K562 (cell line): Measurements from ENCODE around the gene ZBTB16. TPM values are rescaled to one million over a fixed set of nuclear protein-coding genes. Genes with fewer than 3 reads are reported as not detected.

Source experiments
- ATAC-seq: fragments of 200-7000 bp; cut with Tn5 transposase; 3 replicates; pipeline ENCODE4 v1.9.1; 2020; ENCODE audit warnings: moderate library complexity
- BruUV-seq: library from RNA; stranded (reverse); fragments of 400-500 nt; replicated peaks from 2 replicates; lab custom pipeline; 2021; lab: Mats Ljungman, UMichigan
- CTCF ChIA-PET: fragments of 300-600 bp; formaldehyde crosslinking; extraction: SDS; loops from one replicate; lab custom pipeline; 2021; ENCODE audit warnings: low intra/inter-chr PET ratio; lab: Yijun Ruan, JAX
- POLR2A ChIA-PET: fragments of 300-600, 350-650 bp; sonication (Branson Sonifier 250); formaldehyde crosslinking; extraction: SDS; loops from one replicate; lab custom pipeline; 2021; ENCODE audit warnings: antibody characterized with exemption, inconsistent platforms; lab: Yijun Ruan, JAX
- DNase-seq, 4 experiments: peaks; one replicate each; pipeline versions ENCODE4 v3.0.0 to v3.0.0-alpha.2; 2011 to 2018; ENCODE audit warnings: low spot score in 3 of 4, mixed read lengths in 3 of 4; ENCODE audit errors: extremely low read depth in 1 of 4
- FAIRE-seq: peaks from 2 replicates; lab custom pipeline; 2011; peaks lifted over from hg19 to GRCh38; lab: Jason Lieb, UNC
- H2AFZ ChIP-seq: 2 replicates; pipeline ENCODE4 v1.6.0; 2011; ENCODE audit warnings: low read depth, low read length, control low read depth, inconsistent platforms
- H3K27ac ChIP-seq: fragments of 200-600 bp; 3 replicates; pipeline ENCODE4 v1.8.0; 2011; ENCODE audit warnings: low read depth, mild to moderate bottlenecking, control low read depth, inconsistent platforms, low read length, moderate library complexity, mixed read lengths; ENCODE audit errors: extremely low read depth
- H3K27me3 ChIP-seq, 2 experiments: fragments of 300-600 bp in 1 of 2; 2 replicates in 1 of 2; 3 replicates in 1 of 2; pipeline versions ENCODE4 v1.6.0 to v1.8.0; 2011; ENCODE audit warnings: inconsistent platforms in 2 of 2, low read length in 2 of 2, mild to moderate bottlenecking in 1 of 2, mixed read lengths in 1 of 2, moderate library complexity in 1 of 2; ENCODE audit not compliant: control insufficient read depth in 2 of 2, insufficient read depth in 2 of 2
- H3K36me3 ChIP-seq: fragments of 300-600 bp; 3 replicates; pipeline ENCODE4 v1.8.0; 2011; ENCODE audit warnings: mild to moderate bottlenecking, low read length, inconsistent platforms; ENCODE audit not compliant: control insufficient read depth, insufficient read depth
- H3K4me1 ChIP-seq, 2 experiments: fragments of 200-600 bp in 1 of 2; replicated peaks in 1 of 2; 2 replicates in 1 of 2; 3 replicates in 1 of 2; pipeline versions ENCODE4 v1.5.1 to v1.8.0; 2011; ENCODE audit warnings: inconsistent platforms in 2 of 2, low read length in 2 of 2, mild to moderate bottlenecking in 1 of 2, mixed read lengths in 1 of 2, moderate library complexity in 1 of 2; ENCODE audit not compliant: control insufficient read depth in 2 of 2, insufficient read depth in 2 of 2
- H3K4me2 ChIP-seq: 2 replicates; pipeline ENCODE4 v1.6.1; 2011; ENCODE audit warnings: low read length, control low read depth, inconsistent platforms, mixed read lengths; ENCODE audit not compliant: insufficient read depth
- H3K4me3 ChIP-seq: fragments of 200-600 bp; sonication (generic), shearing (Covaris generic); 2 replicates; pipeline ENCODE4 v1.5.1; 2016; ENCODE audit warnings: control low read depth, inconsistent platforms
- H3K79me2 ChIP-seq: fragments of 200-600 bp; 3 replicates; pipeline ENCODE4 v1.8.0; 2011; ENCODE audit warnings: low read length, inconsistent platforms; ENCODE audit not compliant: control insufficient read depth, insufficient read depth
- H3K9ac ChIP-seq, 2 experiments: 2 replicates each; pipeline versions ENCODE4 v1.6.0 to v1.6.1; 2011; ENCODE audit warnings: low read depth in 2 of 2, low read length in 2 of 2, control low read depth in 1 of 2, inconsistent platforms in 1 of 2, mild to moderate bottlenecking in 1 of 2, mixed read lengths in 1 of 2; ENCODE audit not compliant: insufficient read depth in 1 of 2
- H3K9me1 ChIP-seq: one replicate; pipeline ENCODE4 v1.6.0; 2011; ENCODE audit warnings: inconsistent platforms, mild to moderate bottlenecking, low read length, moderate library complexity; ENCODE audit not compliant: control insufficient read depth, insufficient read depth
- H3K9me3 ChIP-seq: replicated peaks from 2 replicates; pipeline ENCODE4 v1.5.1; 2011; ENCODE audit warnings: low read depth, low read length, inconsistent platforms; ENCODE audit not compliant: control insufficient read depth, insufficient read depth
- H4K20me1 ChIP-seq: replicated peaks from 2 replicates; pipeline ENCODE4 v1.6.1; 2011; ENCODE audit warnings: low read length, inconsistent platforms, mixed read lengths; ENCODE audit not compliant: control insufficient read depth, insufficient read depth
- E2F3 ChIP-seq: fragments of 250-450 bp; sonication (Bioruptor Pico); IDR thresholded peaks from 2 replicates; pipeline ENCODE4 v1.4.0; 2020; ENCODE audit warnings: mild to moderate bottlenecking
- LEF1 ChIP-seq: fragments of 450-650 bp; IDR thresholded peaks from 2 replicates; pipeline ENCODE4 v1.6.1; 2016; ENCODE audit warnings: mild to moderate bottlenecking
- RFX5 ChIP-seq: IDR thresholded peaks from 2 replicates; pipeline ENCODE4 v1.6.1; 2011; ENCODE audit warnings: low read depth, mild to moderate bottlenecking, improper control_type of control experiment, low read length
- SREBF2 ChIP-seq: sonication (generic); formaldehyde crosslinking; IDR thresholded peaks from 2 replicates; pipeline ENCODE4 v1.4.0; 2020; ENCODE audit warnings: mild to moderate bottlenecking, missing genetic modification reagents
- ZNF696 ChIP-seq: fragments of 250-450 bp; sonication (Bioruptor Pico); conservative IDR thresholded peaks from 2 replicates; pipeline ENCODE4 v1.4.0; 2020; ENCODE audit warnings: mild to moderate bottlenecking, moderate library complexity
- WGBS: fragments of 100-300 bp; shearing (Covaris generic); methylation state at CpG from one replicate; pipeline ENCODE4 v1.1.6; 2016; ENCODE audit warnings: low coverage, mixed read lengths; ENCODE audit not compliant: insufficient coverage; ENCODE audit errors: missing lambda C conversion rate; 5-methylcytosine and 5-hydroxymethylcytosine counted together
- in situ Hi-C: fragments of 300-500 bp; cut with MboI; formaldehyde crosslinking; loops from 4 replicates; pipeline ENCODE4 v1.15.0; 2018; ENCODE audit warnings: inconsistent platforms, mixed read lengths
- intact Hi-C: fragments of 100-400 bp; cut with micrococcal nuclease; formaldehyde crosslinking; loops from 2 replicates; pipeline ENCODE4 v1.14.2; 2022
- polyA plus RNA-seq, 8 experiments: library from polyadenylated mRNA; depleted of rRNA in 4 of 8; stranded (reverse) in 5 of 8; unstranded in 3 of 8; fragments of >200 nt; fragmentation: Nextera tagmentation in 2 of 8; fragmentation: Illumina TruSeq in 1 of 8; extraction: Ambion mirVana in 2 of 8; extraction: Trizol in 1 of 8; gene quantifications; 2 replicates each; pipeline versions ENCODE4 v1.2.1 to v1.2.3, GENCODE V29; 2011 to 2014; ENCODE audit warnings: inconsistent platforms in 1 of 8, missing spikeins in 1 of 8
- total RNA-seq, 7 experiments: library from RNA; depleted of rRNA in 6 of 7; stranded (reverse); fragments of >200 nt in 6 of 7; fragmentation: Illumina TruSeq in 2 of 7; extraction: Trizol in 2 of 7; gene quantifications; 2 replicates each; pipeline versions ENCODE4 v1.2.1 to v1.2.3, GENCODE V29; 2011 to 2021; ENCODE audit warnings: low replicate concordance in 1 of 7
- TF ChIP-seq, protein P1 (sequence below): sonication (generic); formaldehyde crosslinking; IDR thresholded peaks from 2 replicates; pipeline ENCODE4 v1.8.0; 2022; ENCODE audit warnings: missing genetic modification reagents, mild to moderate bottlenecking, borderline replicate concordance

ZBTB16 gene
- total and polyA plus RNA-seq, 9 of the 15 experiments (the other 6 are each of a cell fraction or from before 2014, with no cell fraction given) = 0.06 to 0.40 (median 0.24) TPM; not detected in 4

DNA sequence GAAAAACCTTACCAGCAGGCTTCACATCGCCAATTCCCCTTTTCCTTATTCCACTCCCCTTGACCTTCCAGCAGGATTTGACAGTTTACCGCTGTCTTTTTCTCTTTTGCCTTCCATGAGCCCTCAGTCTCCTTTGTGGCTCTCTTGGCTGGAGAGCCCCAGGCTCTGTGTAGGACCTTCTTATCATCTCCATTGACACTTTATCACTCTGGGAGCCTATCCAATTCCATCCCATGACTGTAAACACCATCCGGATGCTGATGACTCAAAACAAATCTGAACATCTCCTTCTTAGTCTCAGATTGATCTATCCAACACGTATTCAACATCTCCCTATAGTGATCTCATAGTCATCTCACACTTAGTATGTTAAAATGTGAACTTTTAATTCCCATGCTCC, 48.6 kb upstream of the ZBTB16 start:
- CTCF ChIA-PET = interaction anchor here (0.6 kb wide), 1 partner anchor 97 kb away, joined by 3 read pairs; no protein-coding TSS in a partner anchor
- intact Hi-C loops = no loop called here
- no peak for TF ChIP-seq LEF1
- TF ChIP-seq, all 486 proteins: peak for 0
- no peaks in the 10 kb centered on the region for H3K9me3 ChIP-seq
- H3K9ac ChIP-seq = no peak overlapping the region
- H3K4me2 ChIP-seq = no peak overlapping the region
- in situ Hi-C loops = loop anchor here (10.0 kb wide), 1 partner anchor 254 kb away; no protein-coding TSS in a partner anchor
- WGBS = 0% methylated on average over 4 of the region's 4 CpGs
- no peaks in the 10 kb centered on the region for H3K79me2 ChIP-seq
- H3K27me3 ChIP-seq = peaks cover 4 to 22% of the 10 kb centered on the region in 2 experiments; a peak in 4 of 5 replicates
- DNase-seq (no peak), ATAC-seq (no peak), FAIRE-seq (no peak)
- no peak overlapping the region for H2AFZ ChIP-seq
- no peaks in the 10 kb centered on the region for H3K4me1 ChIP-seq
- no peak overlapping the region for H3K27ac ChIP-seq
- no peaks in the 10 kb centered on the region for H4K20me1 ChIP-seq
- no TSS peak for BruUV-seq
- no peaks in the 10 kb centered on the region for H3K9me1 ChIP-seq
- H3K4me3 ChIP-seq = no peak overlapping the region
- POLR2A ChIA-PET = no interaction called here
- no peaks in the 10 kb centered on the region for H3K36me3 ChIP-seq

DNA sequence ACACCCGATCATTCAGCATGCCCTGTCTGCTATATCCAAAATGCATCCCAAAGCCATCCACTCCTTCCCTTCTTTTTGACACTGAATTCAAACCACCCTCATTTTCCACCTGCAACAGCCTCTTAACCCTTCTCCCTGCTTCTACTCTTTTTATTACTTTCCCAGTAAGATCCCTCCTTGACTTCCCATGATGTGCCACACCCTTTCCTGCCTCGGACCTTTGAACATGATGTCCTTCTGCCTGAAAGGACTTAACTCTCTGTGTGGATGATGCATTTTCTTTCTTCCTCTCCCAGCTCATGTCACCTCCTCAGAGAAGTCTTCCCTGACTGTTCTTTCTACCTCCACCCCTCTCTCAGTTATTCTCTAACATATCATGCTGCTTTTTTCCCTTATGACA, 48.1 kb upstream of the ZBTB16 start:
- H4K20me1 ChIP-seq = no peaks in the 10 kb centered on the region
- ATAC-seq (no peak), DNase-seq (no peak)
- in situ Hi-C loops = loop anchor here (10.0 kb wide), 1 partner anchor 253 kb away; no protein-coding TSS in a partner anchor
- no TSS peak for BruUV-seq
- H3K9ac ChIP-seq = no peak overlapping the region
- POLR2A ChIA-PET = no interaction called here
- H3K27me3 ChIP-seq = peaks cover 4 to 22% of the 10 kb centered on the region in 2 experiments; a peak in 4 of 5 replicates
- no peaks in the 10 kb centered on the region for H3K4me1 ChIP-seq
- H2AFZ ChIP-seq = no peak overlapping the region
- no peaks in the 10 kb centered on the region for H3K79me2 ChIP-seq
- 4% methylated on average over 2 of the region's 2 CpGs for WGBS
- TF ChIP-seq SREBF2 (no peak), RFX5 (no peak), ZNF696 (no peak), E2F3 (CRISPR knock-in tag) (no peak)
- TF ChIP-seq, protein P1, sequence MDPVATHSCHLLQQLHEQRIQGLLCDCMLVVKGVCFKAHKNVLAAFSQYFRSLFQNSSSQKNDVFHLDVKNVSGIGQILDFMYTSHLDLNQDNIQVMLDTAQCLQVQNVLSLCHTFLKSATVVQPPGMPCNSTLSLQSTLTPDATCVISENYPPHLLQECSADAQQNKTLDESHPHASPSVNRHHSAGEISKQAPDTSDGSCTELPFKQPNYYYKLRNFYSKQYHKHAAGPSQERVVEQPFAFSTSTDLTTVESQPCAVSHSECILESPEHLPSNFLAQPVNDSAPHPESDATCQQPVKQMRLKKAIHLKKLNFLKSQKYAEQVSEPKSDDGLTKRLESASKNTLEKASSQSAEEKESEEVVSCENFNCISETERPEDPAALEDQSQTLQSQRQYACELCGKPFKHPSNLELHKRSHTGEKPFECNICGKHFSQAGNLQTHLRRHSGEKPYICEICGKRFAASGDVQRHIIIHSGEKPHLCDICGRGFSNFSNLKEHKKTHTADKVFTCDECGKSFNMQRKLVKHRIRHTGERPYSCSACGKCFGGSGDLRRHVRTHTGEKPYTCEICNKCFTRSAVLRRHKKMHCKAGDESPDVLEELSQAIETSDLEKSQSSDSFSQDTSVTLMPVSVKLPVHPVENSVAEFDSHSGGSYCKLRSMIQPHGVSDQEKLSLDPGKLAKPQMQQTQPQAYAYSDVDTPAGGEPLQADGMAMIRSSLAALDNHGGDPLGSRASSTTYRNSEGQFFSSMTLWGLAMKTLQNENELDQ (CRISPR knock-in tag) = no peak
- TF ChIP-seq, all 486 proteins: peak for 0
- Histone ChIP-seq H3K9me3 (no peaks in the 10 kb centered on the region), H3K9me1 (no peaks in the 10 kb centered on the region), H3K27ac (no peak overlapping the region), H3K4me3 (no peak overlapping the region), H3K4me2 (no peak overlapping the region), H3K36me3 (no peaks in the 10 kb centered on the region)
- intact Hi-C loops = no loop called here
- CTCF ChIA-PET = interaction anchor here (0.6 kb wide), 1 partner anchor 97 kb away, joined by 3 read pairs; no protein-coding TSS in a partner anchor
- FAIRE-seq = no peak
